ENCODE data around the gene TNK2.

The TNK2 gene

DNA sequence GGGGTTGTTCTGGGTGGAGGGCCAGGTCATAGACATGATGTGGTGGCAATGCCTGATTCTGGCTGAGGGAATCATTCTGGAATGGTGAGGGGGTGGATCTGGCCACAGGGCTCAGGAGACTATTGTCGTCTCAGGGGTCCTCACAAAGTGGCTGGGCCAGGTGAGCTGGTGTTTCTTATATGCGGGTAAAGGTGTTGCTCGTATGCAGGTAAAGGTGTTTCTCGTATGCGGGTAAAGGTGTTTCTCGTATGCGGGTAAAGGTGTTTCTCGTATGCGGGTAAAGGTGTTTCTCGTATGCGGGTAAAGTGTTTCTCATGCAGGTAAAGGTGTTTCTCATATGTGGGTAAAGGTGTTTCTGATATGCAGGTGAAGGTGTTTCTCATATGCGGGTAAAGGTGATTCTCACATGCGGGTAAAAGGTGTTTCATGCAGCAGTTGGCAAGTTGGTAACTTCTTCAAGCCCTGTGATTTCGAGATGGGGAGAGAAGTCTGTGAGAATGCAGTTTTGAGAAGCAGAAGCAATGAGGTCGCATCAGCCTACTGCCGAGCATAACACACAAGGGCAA, 86.1 kb downstream of the TNK2 start:
- no peaks in the 10 kb centered on the region for H3K9me2 ChIP-seq (replicated peaks; ENCODE audit: insufficient read depth, low read length)
- peaks cover 5% of the 10 kb centered on the region; the same call in 1 of the 2 replicates for H3K9me3 ChIP-seq (ENCODE audit: insufficient read depth, low read length)
- H3K79me2 ChIP-seq (ENCODE audit: insufficient read depth, low read length) = no peaks in the 10 kb centered on the region
- H2AFZ ChIP-seq (ENCODE audit: low read depth, low read length, severe bottlenecking) = no peak overlapping the region
- H3K9ac ChIP-seq (ENCODE audit: low read length) = no peak overlapping the region
- no peaks in the 10 kb centered on the region for H3K27me3 ChIP-seq (ENCODE audit: low read length)
- H3K4me2 ChIP-seq (ENCODE audit: low read depth, low read length, poor library complexity, severe bottlenecking) = no peak overlapping the region
- H3F3A ChIP-seq (ENCODE audit: insufficient read depth) = 0 out of 2 replicates have a peak, but pooled peaks cover 3% of the 10 kb centered on the region
- no peaks in the 10 kb centered on the region for H4K20me1 ChIP-seq (ENCODE audit: low read depth, low read length)
- TF ChIP-seq EZH2phosphoT487 (conservative IDR thresholded peaks at IDR 0.05; ENCODE audit: low read length) = no peak
- TF ChIP-seq, protein P1, sequence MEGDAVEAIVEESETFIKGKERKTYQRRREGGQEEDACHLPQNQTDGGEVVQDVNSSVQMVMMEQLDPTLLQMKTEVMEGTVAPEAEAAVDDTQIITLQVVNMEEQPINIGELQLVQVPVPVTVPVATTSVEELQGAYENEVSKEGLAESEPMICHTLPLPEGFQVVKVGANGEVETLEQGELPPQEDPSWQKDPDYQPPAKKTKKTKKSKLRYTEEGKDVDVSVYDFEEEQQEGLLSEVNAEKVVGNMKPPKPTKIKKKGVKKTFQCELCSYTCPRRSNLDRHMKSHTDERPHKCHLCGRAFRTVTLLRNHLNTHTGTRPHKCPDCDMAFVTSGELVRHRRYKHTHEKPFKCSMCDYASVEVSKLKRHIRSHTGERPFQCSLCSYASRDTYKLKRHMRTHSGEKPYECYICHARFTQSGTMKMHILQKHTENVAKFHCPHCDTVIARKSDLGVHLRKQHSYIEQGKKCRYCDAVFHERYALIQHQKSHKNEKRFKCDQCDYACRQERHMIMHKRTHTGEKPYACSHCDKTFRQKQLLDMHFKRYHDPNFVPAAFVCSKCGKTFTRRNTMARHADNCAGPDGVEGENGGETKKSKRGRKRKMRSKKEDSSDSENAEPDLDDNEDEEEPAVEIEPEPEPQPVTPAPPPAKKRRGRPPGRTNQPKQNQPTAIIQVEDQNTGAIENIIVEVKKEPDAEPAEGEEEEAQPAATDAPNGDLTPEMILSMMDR (IDR thresholded peaks at IDR 0.05; ENCODE audit: insufficient read depth, low read length, poor library complexity, severe bottlenecking) = no peak
- H3K36me3 ChIP-seq (ENCODE audit: low read length) = no peaks in the 10 kb centered on the region
- no peak overlapping the region for H3K4me3 ChIP-seq (ENCODE audit: insufficient read depth, low read length, poor library complexity, severe bottlenecking)
- H3K27ac ChIP-seq (ENCODE audit: low read depth, low read length) = no peak overlapping the region

GRCh38 chr3:195821403-195822130, 86.8 kb downstream of the TNK2 start:
- Histone ChIP-seq H3K36me3 (ENCODE audit: low read length) (no peaks in the 10 kb centered on the region), H3K27ac (ENCODE audit: low read depth, low read length) (no peak overlapping the region), H3F3A (ENCODE audit: insufficient read depth) (0 out of 2 replicates have a peak, but pooled peaks cover 3% of the 10 kb centered on the region), H3K27me3 (ENCODE audit: low read length) (no peaks in the 10 kb centered on the region), H3K9me2 (replicated peaks; ENCODE audit: insufficient read depth, low read length) (no peaks in the 10 kb centered on the region), H3K9me3 (ENCODE audit: insufficient read depth, low read length) (peaks cover 5% of the 10 kb centered on the region; the same call in 1 of the 2 replicates), H3K4me3 (ENCODE audit: insufficient read depth, low read length, poor library complexity, severe bottlenecking) (no peak overlapping the region), H3K4me2 (ENCODE audit: low read depth, low read length, poor library complexity, severe bottlenecking) (no peak overlapping the region), H3K79me2 (ENCODE audit: insufficient read depth, low read length) (no peaks in the 10 kb centered on the region), H4K20me1 (ENCODE audit: low read depth, low read length) (no peaks in the 10 kb centered on the region), H2AFZ (ENCODE audit: low read depth, low read length, severe bottlenecking) (no peak overlapping the region), H3K9ac (ENCODE audit: low read length) (no peak overlapping the region)
- TF ChIP-seq EZH2phosphoT487 (conservative IDR thresholded peaks at IDR 0.05; ENCODE audit: low read length) = no peak
- TF ChIP-seq, protein P1 (IDR thresholded peaks at IDR 0.05; ENCODE audit: insufficient read depth, low read length, poor library complexity, severe bottlenecking) = no peak

DNA sequence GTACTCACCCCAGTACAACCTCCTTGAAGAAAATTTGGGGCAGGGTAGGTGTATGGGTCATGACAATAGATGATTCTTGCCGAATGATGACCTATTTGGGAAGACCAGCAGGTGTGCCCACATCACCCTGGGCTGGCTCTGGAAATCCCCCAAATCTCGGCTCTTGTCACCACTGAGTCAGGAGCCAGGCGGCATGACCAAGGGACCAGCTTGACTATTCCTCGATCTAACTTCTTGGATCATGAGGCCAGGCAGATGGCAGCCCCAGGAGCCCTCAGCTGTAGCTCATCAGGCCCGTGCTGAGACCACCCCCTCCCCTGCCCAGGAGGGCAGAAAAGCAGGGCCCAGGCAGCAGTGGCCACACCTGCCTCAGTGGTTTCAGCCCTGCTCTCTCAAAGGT, 87.5 kb downstream of the TNK2 start:
- H3K36me3 ChIP-seq (ENCODE audit: low read length) = no peaks in the 10 kb centered on the region
- H3F3A ChIP-seq (ENCODE audit: insufficient read depth) = 0 out of 2 replicates have a peak, but pooled peaks cover 3% of the 10 kb centered on the region
- peaks cover 5% of the 10 kb centered on the region; the same call in 1 of the 2 replicates for H3K9me3 ChIP-seq (ENCODE audit: insufficient read depth, low read length)
- no peaks in the 10 kb centered on the region for H4K20me1 ChIP-seq (ENCODE audit: low read depth, low read length)
- no peak for TF ChIP-seq EZH2phosphoT487 (conservative IDR thresholded peaks at IDR 0.05; ENCODE audit: low read length)
- TF ChIP-seq, protein P1 (IDR thresholded peaks at IDR 0.05; ENCODE audit: insufficient read depth, low read length, poor library complexity, severe bottlenecking) = no peak
- H3K9ac ChIP-seq (ENCODE audit: low read length) = no peak overlapping the region
- H3K4me2 ChIP-seq (ENCODE audit: low read depth, low read length, poor library complexity, severe bottlenecking) = no peak overlapping the region
- no peak overlapping the region for H3K27ac ChIP-seq (ENCODE audit: low read depth, low read length)
- no peak overlapping the region for H2AFZ ChIP-seq (ENCODE audit: low read depth, low read length, severe bottlenecking)
- H3K9me2 ChIP-seq (replicated peaks; ENCODE audit: insufficient read depth, low read length) = no peaks in the 10 kb centered on the region
- H3K4me3 ChIP-seq (ENCODE audit: insufficient read depth, low read length, poor library complexity, severe bottlenecking) = no peak overlapping the region
- H3K27me3 ChIP-seq (ENCODE audit: low read length) = no peaks in the 10 kb centered on the region
- H3K79me2 ChIP-seq (ENCODE audit: insufficient read depth, low read length) = no peaks in the 10 kb centered on the region
